Retinal pigment epithelial cell (primary cell): Measurements from ENCODE around the gene AGAP1.

ENCODE experiments used
- DNase-seq: peaks from one replicate; pipeline ENCODE4 v3.0.0-alpha.2; 2010; ENCODE audit warnings: low read depth
- H3K4me3 ChIP-seq: 2 replicates; pipeline ENCODE4 v1.5.1; 2011; ENCODE audit warnings: mild to moderate bottlenecking, low read length, control low read depth, moderate library complexity
- CTCF ChIP-seq: conservative IDR thresholded peaks from 2 replicates; pipeline ENCODE4 v1.5.1; 2011; ENCODE audit warnings: low read depth, low read length, control low read depth, inconsistent platforms

Gene AGAP1

GRCh38 chr2:235725016-235725489, 231.2 kb downstream of the AGAP1 start:
- DNase-seq = no peak
- no peak for TF ChIP-seq CTCF
- no peak overlapping the region for H3K4me3 ChIP-seq

- no peak overlapping the region for H3K4me3 ChIP-seq
- DNase-seq = no peak
- TF ChIP-seq CTCF = no peak
Observed at GRCh38 chr2:235725841-235726240, 232.0 kb downstream of the AGAP1 start.

DNA sequence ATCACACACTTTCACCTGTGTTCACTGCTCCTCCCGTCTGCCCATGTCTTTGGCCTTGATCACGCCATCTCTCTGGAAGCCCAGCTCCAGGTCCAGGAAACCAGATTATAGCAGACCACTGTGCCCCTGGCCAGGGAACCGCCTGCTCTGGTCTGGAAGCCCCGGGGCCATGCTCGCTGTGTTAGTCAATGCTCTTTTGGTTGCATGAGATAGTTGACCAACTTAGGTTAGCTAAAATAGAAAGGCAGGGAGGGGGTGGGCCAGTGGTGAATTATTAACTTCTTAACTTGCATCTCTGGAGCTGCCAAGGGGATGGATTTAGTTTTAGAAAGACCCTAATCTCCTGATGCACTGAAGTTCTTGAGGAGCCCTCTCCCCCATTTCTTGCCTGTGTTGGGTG, 232.7 kb downstream of the AGAP1 start:
- TF ChIP-seq CTCF = no peak
- no peak for DNase-seq
- H3K4me3 ChIP-seq = no peak overlapping the region

DNA sequence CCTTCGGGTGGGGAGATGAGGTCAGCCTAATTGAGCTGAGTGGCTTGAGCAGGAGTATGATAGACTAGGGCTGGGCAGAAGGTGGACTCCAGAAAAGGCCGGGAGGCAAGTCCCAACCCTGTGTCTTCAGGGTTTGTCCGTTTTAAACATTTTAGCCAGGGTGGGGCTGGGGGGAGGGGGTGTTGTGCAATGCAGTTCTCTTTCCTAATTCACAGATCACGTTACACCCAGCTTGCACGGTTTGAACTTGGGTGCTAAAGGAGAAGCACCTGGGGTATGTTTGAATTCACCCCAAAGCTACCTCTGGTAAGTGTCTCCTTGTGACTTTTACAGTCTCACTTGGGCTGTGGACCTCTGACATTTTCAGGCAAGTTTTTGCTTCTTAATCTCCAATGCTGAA, 233.3 kb downstream of the AGAP1 start:
- TF ChIP-seq CTCF = no peak
- no peak for DNase-seq

GRCh38 chr2:235727891-235728799, 234.3 kb downstream of the AGAP1 start:
- no peak for DNase-seq
- TF ChIP-seq CTCF = no peak
- no peak overlapping the region for H3K4me3 ChIP-seq

More for the DNA sequence above, 233.3 kb downstream of the AGAP1 start:
- no peak overlapping the region for H3K4me3 ChIP-seq

- no peak overlapping the region for H3K4me3 ChIP-seq
- no peak for DNase-seq
- TF ChIP-seq CTCF = no peak
Observed at GRCh38 chr2:235728800-235729556, 235.1 kb downstream of the AGAP1 start.

GRCh38 chr2:235729557-235729947, 235.7 kb downstream of the AGAP1 start:
- DNase-seq = no peak
- TF ChIP-seq CTCF = no peak
- H3K4me3 ChIP-seq = no peak overlapping the region
